Measurements from ENCODE around the gene ZDHHC14.

ZDHHC14 gene

DNA sequence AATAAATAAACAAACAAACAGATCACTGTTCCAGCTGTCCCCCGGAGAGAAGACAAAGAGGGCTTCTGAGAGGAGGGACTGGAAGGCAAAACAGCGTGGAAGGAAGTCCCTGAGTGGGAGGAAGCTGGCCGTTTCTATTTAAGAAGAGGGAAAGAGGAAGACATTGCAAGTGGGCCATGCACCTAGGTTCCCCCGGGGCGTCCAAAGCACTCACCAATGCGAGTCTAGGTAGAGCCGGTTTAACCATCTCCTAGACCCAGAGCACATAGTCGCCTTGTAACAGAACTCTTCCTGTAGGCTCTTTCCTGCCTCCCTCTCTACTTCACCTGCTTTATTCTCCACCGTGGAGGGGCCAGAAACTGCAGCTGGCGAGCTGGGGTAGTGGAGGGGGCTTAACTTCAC lies 158.4 kb downstream of the ZDHHC14 start:
- Histone ChIP-seq H3K79me2 (ENCODE audit: control insufficient read depth, low read length) (no peaks in the 10 kb centered on the region), H3K9me3 (ENCODE audit: control insufficient read depth, insufficient read depth, low read length) (no peaks in the 10 kb centered on the region), H3K36me3 (ENCODE audit: control insufficient read depth, low read length) (no peaks in the 10 kb centered on the region), H4K20me1 (ENCODE audit: control insufficient read depth, insufficient read depth, low read depth, low read length) (no peaks in the 10 kb centered on the region), H3K4me1 (ENCODE audit: control insufficient read depth, low read length) (peaks cover 73% of the 10 kb centered on the region), H3K27me3 (ENCODE audit: control insufficient read depth, low read length) (no peaks in the 10 kb centered on the region), H3K9me2 (replicated peaks; ENCODE audit: control insufficient read depth, low read length) (no peaks in the 10 kb centered on the region), H3F3A (ENCODE audit: control insufficient read depth, insufficient read depth) (0 out of 2 replicates have a peak, but pooled peaks cover 2% of the 10 kb centered on the region), H3K4me2 (ENCODE audit: low read length) (peak overlapping the region; percentile 55), H3K27ac (ENCODE audit: low read depth, low read length) (peak overlapping the region; percentile 53), H3K4me3 (ENCODE audit: low read length) (peak overlapping the region; percentile 27)
- TF ChIP-seq, protein P1, sequence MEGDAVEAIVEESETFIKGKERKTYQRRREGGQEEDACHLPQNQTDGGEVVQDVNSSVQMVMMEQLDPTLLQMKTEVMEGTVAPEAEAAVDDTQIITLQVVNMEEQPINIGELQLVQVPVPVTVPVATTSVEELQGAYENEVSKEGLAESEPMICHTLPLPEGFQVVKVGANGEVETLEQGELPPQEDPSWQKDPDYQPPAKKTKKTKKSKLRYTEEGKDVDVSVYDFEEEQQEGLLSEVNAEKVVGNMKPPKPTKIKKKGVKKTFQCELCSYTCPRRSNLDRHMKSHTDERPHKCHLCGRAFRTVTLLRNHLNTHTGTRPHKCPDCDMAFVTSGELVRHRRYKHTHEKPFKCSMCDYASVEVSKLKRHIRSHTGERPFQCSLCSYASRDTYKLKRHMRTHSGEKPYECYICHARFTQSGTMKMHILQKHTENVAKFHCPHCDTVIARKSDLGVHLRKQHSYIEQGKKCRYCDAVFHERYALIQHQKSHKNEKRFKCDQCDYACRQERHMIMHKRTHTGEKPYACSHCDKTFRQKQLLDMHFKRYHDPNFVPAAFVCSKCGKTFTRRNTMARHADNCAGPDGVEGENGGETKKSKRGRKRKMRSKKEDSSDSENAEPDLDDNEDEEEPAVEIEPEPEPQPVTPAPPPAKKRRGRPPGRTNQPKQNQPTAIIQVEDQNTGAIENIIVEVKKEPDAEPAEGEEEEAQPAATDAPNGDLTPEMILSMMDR (IDR thresholded peaks at IDR 0.05; ENCODE audit: low read depth, low read length, poor library complexity, severe bottlenecking): no peak
- TF ChIP-seq EZH2phosphoT487 (IDR thresholded peaks at IDR 0.05; ENCODE audit: borderline replicate concordance, low read length): no peak

DNA sequence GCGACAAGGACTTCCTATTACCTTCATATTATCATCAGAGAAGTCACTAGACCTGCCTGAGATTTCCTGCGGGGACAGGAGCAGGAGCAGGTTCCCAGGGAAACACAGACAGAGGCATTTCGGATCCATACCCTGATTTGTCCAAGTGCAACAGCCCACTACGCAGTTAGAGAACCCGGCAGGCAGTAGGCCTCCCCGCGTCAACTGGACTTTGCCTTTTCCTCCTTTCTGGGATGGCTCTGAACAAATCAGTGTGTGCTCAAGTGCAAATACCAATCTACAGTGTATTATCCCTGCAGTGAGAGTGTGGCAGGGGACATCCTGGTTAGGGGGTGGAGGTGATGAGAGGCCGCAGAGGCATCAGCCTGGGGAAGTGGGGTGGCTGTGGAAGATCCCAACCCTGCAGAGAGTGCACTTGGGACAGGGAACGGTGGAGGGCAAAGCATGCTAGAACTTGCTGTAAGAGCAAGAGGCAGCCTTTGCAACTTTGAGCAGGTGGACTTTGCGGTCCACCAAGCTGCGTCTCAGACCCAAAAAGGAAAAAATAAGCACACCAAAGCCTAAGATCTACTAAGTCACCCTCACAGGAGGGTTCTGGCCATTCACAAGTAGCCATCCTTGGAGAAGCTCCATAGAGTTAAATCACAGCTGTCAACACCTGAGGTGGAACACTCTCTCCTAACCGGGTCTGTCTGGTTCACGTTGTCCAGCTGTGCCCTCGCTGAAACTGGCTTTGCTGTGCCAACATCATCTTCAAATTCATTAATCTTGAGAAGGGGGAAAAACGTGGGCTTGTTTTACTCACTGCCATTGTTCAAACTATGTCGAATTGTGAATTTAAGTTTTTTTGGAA lies 159.1 kb downstream of the ZDHHC14 start:
- Histone ChIP-seq H3F3A (ENCODE audit: control insufficient read depth, insufficient read depth) (0 out of 2 replicates have a peak, but pooled peaks cover 2% of the 10 kb centered on the region), H3K79me2 (ENCODE audit: control insufficient read depth, low read length) (no peaks in the 10 kb centered on the region), H3K9me2 (replicated peaks; ENCODE audit: control insufficient read depth, low read length) (no peaks in the 10 kb centered on the region), H3K27me3 (ENCODE audit: control insufficient read depth, low read length) (peaks cover 5% of the 10 kb centered on the region; the same call in 1 of the 2 replicates), H3K27ac (ENCODE audit: low read depth, low read length) (peak overlapping the region; percentile 53), H3K9me3 (ENCODE audit: control insufficient read depth, insufficient read depth, low read length) (no peaks in the 10 kb centered on the region), H3K36me3 (ENCODE audit: control insufficient read depth, low read length) (no peaks in the 10 kb centered on the region), H3K4me1 (ENCODE audit: control insufficient read depth, low read length) (peaks cover 69% of the 10 kb centered on the region), H4K20me1 (ENCODE audit: control insufficient read depth, insufficient read depth, low read depth, low read length) (no peaks in the 10 kb centered on the region), H3K4me3 (ENCODE audit: low read length) (peak overlapping the region; percentile 27), H3K4me2 (ENCODE audit: low read length) (peak overlapping the region; percentile 55)
- no peak for TF ChIP-seq EZH2phosphoT487 (IDR thresholded peaks at IDR 0.05; ENCODE audit: borderline replicate concordance, low read length)
- TF ChIP-seq, protein P1 (IDR thresholded peaks at IDR 0.05; ENCODE audit: low read depth, low read length, poor library complexity, severe bottlenecking): no peak

DNA sequence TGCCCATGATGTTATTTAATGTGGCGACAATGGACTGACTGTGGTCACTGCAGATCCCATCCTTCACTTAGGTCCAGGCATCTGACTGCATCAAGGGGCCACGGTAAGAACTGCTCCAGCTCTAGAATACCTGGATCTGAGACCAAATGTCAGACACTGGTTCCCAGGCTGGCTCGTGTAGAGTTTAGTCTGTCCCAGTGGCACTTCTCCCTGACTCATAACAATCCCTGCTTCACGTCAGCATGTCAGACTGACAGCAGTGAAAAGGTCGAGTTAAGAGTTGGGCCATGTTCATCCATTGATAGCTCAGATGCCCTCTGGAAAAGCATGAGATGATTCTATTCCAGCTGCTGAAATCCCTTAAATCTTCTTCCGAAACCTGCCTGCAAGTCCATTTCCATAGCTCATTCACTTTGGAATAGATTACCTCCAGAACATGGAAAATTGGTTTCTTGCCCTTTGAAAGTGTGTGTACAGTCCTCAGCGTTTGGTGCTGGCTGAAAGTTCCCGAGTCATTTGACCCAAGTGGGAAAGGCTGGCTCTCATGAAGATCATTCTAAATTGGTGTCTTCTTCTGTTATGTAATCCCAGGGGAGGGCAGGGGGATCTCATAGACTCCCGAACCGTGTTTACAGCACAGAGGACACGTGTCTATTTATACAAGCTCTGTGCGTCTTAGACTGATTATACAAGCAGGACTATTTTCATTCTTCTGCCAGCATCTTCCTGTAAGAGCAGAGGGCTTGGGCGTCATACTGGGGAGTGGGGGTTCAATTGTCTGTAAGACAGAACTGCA lies 160.8 kb downstream of the ZDHHC14 start:
- Histone ChIP-seq H4K20me1 (ENCODE audit: control insufficient read depth, insufficient read depth, low read depth, low read length) (no peaks in the 10 kb centered on the region), H3K36me3 (ENCODE audit: control insufficient read depth, low read length) (no peaks in the 10 kb centered on the region), H3K79me2 (ENCODE audit: control insufficient read depth, low read length) (no peaks in the 10 kb centered on the region), H3K4me3 (ENCODE audit: low read length) (no peak overlapping the region), H3K4me2 (ENCODE audit: low read length) (peak overlapping the region; percentile 25), H3K9me2 (replicated peaks; ENCODE audit: control insufficient read depth, low read length) (no peaks in the 10 kb centered on the region), H3K9me3 (ENCODE audit: control insufficient read depth, insufficient read depth, low read length) (no peaks in the 10 kb centered on the region), H3K27ac (ENCODE audit: low read depth, low read length) (no peak overlapping the region), H3K27me3 (ENCODE audit: control insufficient read depth, low read length) (peaks cover 12% of the 10 kb centered on the region; the same call in 1 of the 2 replicates), H3K4me1 (ENCODE audit: control insufficient read depth, low read length) (peaks cover 52% of the 10 kb centered on the region), H3F3A (ENCODE audit: control insufficient read depth, insufficient read depth) (no peaks in the 10 kb centered on the region)
- TF ChIP-seq EZH2phosphoT487 (IDR thresholded peaks at IDR 0.05; ENCODE audit: borderline replicate concordance, low read length): no peak
- TF ChIP-seq, protein P1 (IDR thresholded peaks at IDR 0.05; ENCODE audit: low read depth, low read length, poor library complexity, severe bottlenecking): no peak
